Measurements from ENCODE around the gene SIRT5. TPM values are rescaled to one million over a fixed set of nuclear protein-coding genes. Genes with fewer than 3 reads are reported as not detected.

SIRT5 gene
- total and polyA plus RNA-seq, 2 donors (not counting 1 experiment from before 2014, with no cell fraction given) = 8.1 to 16.3 TPM

- Histone ChIP-seq H3K4me3 (ENCODE audit: control extremely low read depth in 1 of 5, extremely low read depth in 1 of 5, insufficient read depth in 1 of 5, low read depth in 2 of 5, low read length in 4 of 5) (no peak overlapping the region), H2AFZ (ENCODE audit: insufficient read depth, low read depth, low read length, poor library complexity, severe bottlenecking) (no peak overlapping the region), H4K20me1 (ENCODE audit: control insufficient read depth, insufficient read depth, low read length, poor library complexity, severe bottlenecking) (no peaks in the 10 kb centered on the region), H3K27ac (ENCODE audit: low read length in 2 of 2) (no peak overlapping the region), H3K36me3 (replicated peaks in 1 of 2; ENCODE audit: control extremely low read depth in 1 of 2, control insufficient read depth in 1 of 2, extremely low read depth in 1 of 2, insufficient read depth in 2 of 2, low read length in 1 of 2) (no peaks in the 10 kb centered on the region), H3K4me1 (ENCODE audit: control insufficient read depth in 2 of 2, insufficient read depth in 2 of 2, low read length in 2 of 2) (peaks cover 36 to 38% of the 10 kb centered on the region in 2 donors), H3K9ac (ENCODE audit: low read length) (no peak overlapping the region), H3K79me2 (ENCODE audit: control insufficient read depth, insufficient read depth, low read length) (no peaks in the 10 kb centered on the region), H3K27me3 (replicated peaks in 1 of 4; ENCODE audit: control extremely low read depth in 1 of 4, control insufficient read depth in 3 of 4, insufficient read depth in 4 of 4, low read length in 3 of 4) (no peaks in the 10 kb centered on the region), H3K4me2 (replicated peaks; ENCODE audit: low read depth, low read length, poor library complexity, severe bottlenecking) (no peak overlapping the region), H3K9me3 (ENCODE audit: control extremely low read depth in 1 of 3, control insufficient read depth in 2 of 3, insufficient read depth in 1 of 3, low read length in 2 of 3) (no peaks in the 10 kb centered on the region)
- H3K9me3 Mint-ChIP-seq (ENCODE audit: insufficient read depth) = no peaks in the 10 kb centered on the region
- CTCF ChIA-PET = interaction anchor here (0.8 to 1.3 kb wide), 4 partner anchors 8 to 191 kb away, joined by 3 to 11 read pairs (median 4); partner anchors contain the start of gene SIRT5
- ATAC-seq (ENCODE audit: low read depth) (no peak), DNase-seq (no peak)
- no peaks in the 10 kb centered on the region for H3K27me3 Mint-ChIP-seq
- POLR2A ChIA-PET = interaction anchor here (0.6 to 0.7 kb wide), 2 partner anchors 9 to 43 kb away, joined by 3 to 5 read pairs; no protein-coding TSS in a partner anchor
- WGBS (ENCODE audit: insufficient coverage) = 91% methylated on average over 6 of the region's 8 CpGs
- intact Hi-C loops (cut with micrococcal nuclease) = loop anchor here (5.0 kb wide), 1 partner anchor 257 kb away; no protein-coding TSS in a partner anchor
- no peak overlapping the region for H3K4me3 Mint-ChIP-seq
- H3K4me1 Mint-ChIP-seq = peaks cover 44% of the 10 kb centered on the region
- TF ChIP-seq CTCF (IDR thresholded peaks at IDR 0.05) = no peak
- no peak for TF ChIP-seq EZH2 (IDR thresholded peaks at IDR 0.05; ENCODE audit: borderline replicate concordance, insufficient read depth, low read depth, low read length, poor library complexity, severe bottlenecking)
- H3K27ac Mint-ChIP-seq = peak overlapping the region; percentile 74
Measured at GRCh38 chr6:13528777-13529343, 45.5 kb upstream of the SIRT5 start.

GRCh38 chr6:13531956-13532355, 42.4 kb upstream of the SIRT5 start:
- Mint-ChIP-seq H3K27ac (no peak overlapping the region), H3K9me3 (ENCODE audit: insufficient read depth) (no peaks in the 10 kb centered on the region), H3K4me1 (peaks cover 13% of the 10 kb centered on the region), H3K4me3 (no peak overlapping the region), H3K27me3 (no peaks in the 10 kb centered on the region)
- H2AFZ ChIP-seq (ENCODE audit: insufficient read depth, low read depth, low read length, poor library complexity, severe bottlenecking) = no peak overlapping the region
- intact Hi-C loops (cut with micrococcal nuclease) = loop anchor here (10.0 kb wide), 1 partner anchor 337 kb away; no protein-coding TSS in a partner anchor
- ChIA-PET POLR2A (interaction anchor here (1.3 to 1.5 kb wide), 2 partner anchors 10 to 43 kb away, joined by 3 read pairs; partner anchors contain the start of gene SIRT5), CTCF (interaction anchor here (1.0 to 1.5 kb wide), 5 partner anchors 21 to 153 kb away, joined by 3 to 5 read pairs (median 4); partner anchors contain the start of gene SIRT5)
- DNase-seq (no peak), ATAC-seq (ENCODE audit: low read depth) (no peak)
- no peaks in the 10 kb centered on the region for H3K79me2 ChIP-seq (ENCODE audit: control insufficient read depth, insufficient read depth, low read length)
- no peak overlapping the region for H3K4me3 ChIP-seq (ENCODE audit: control extremely low read depth in 1 of 5, extremely low read depth in 1 of 5, insufficient read depth in 1 of 5, low read depth in 2 of 5, low read length in 4 of 5)
- H3K4me2 ChIP-seq (replicated peaks; ENCODE audit: low read depth, low read length, poor library complexity, severe bottlenecking) = no peak overlapping the region
- H3K36me3 ChIP-seq (replicated peaks in 1 of 2; ENCODE audit: control extremely low read depth in 1 of 2, control insufficient read depth in 1 of 2, extremely low read depth in 1 of 2, insufficient read depth in 2 of 2, low read length in 1 of 2) = no peaks in the 10 kb centered on the region
- no peak overlapping the region for H3K27ac ChIP-seq (ENCODE audit: low read length in 2 of 2)
- WGBS (ENCODE audit: insufficient coverage) = 97% methylated on average over 4 of the region's 4 CpGs
- no peak overlapping the region for H3K9ac ChIP-seq (ENCODE audit: low read length)
- no peaks in the 10 kb centered on the region for H3K27me3 ChIP-seq (replicated peaks in 1 of 4; ENCODE audit: control extremely low read depth in 1 of 4, control insufficient read depth in 3 of 4, insufficient read depth in 4 of 4, low read length in 3 of 4)
- TF ChIP-seq CTCF (IDR thresholded peaks at IDR 0.05) = no peak
- TF ChIP-seq EZH2 (IDR thresholded peaks at IDR 0.05; ENCODE audit: borderline replicate concordance, insufficient read depth, low read depth, low read length, poor library complexity, severe bottlenecking) = no peak
- H4K20me1 ChIP-seq (ENCODE audit: control insufficient read depth, insufficient read depth, low read length, poor library complexity, severe bottlenecking) = no peaks in the 10 kb centered on the region
- peaks cover 8% of the 10 kb centered on the region in 2 donors for H3K4me1 ChIP-seq (ENCODE audit: control insufficient read depth in 2 of 2, insufficient read depth in 2 of 2, low read length in 2 of 2)
- H3K9me3 ChIP-seq (ENCODE audit: control extremely low read depth in 1 of 3, control insufficient read depth in 2 of 3, insufficient read depth in 1 of 3, low read length in 2 of 3) = no peaks in the 10 kb centered on the region

Measured in B cell (primary cell).